Lower leg skin (tissue), 3 donors: Measurements from ENCODE around the gene GNB1L.

ENCODE experiments used
- CTCF ChIP-seq, 3 donors: fragments of 450-650 bp; IDR thresholded peaks; one replicate each; pipeline ENCODE4 v1.5.1; 2016; ENCODE audit warnings: antibody characterized with exemption in 3 of 3, mild to moderate bottlenecking in 3 of 3, moderate library complexity in 2 of 3
- POLR2A ChIP-seq, 2 donors: fragments of 450-650 bp; IDR thresholded peaks; one replicate each; pipeline ENCODE4 v1.6.1; 2016 to 2017; ENCODE audit warnings: antibody characterized with exemption in 2 of 2, mild to moderate bottlenecking in 1 of 2, moderate library complexity in 1 of 2

GRCh38 chr22:19764636-19765476 is 89.8 kb downstream of the GNB1L start:
- TF ChIP-seq POLR2A (IDR thresholded peaks at IDR 0.05) (no peak), CTCF (IDR thresholded peaks at IDR 0.05) (no peak)
